HG03039 (cell line): Measurements from ENCODE around the gene ADARB2.

Experiments used
- ATAC-seq: cut with Tn5 transposase; IDR thresholded peaks from one replicate; pipeline ENCODE4 v1.9.1; 2021; ENCODE audit warnings: mild to moderate bottlenecking, moderate library complexity; ENCODE audit not compliant: unreplicated experiment

The ADARB2 gene

DNA sequence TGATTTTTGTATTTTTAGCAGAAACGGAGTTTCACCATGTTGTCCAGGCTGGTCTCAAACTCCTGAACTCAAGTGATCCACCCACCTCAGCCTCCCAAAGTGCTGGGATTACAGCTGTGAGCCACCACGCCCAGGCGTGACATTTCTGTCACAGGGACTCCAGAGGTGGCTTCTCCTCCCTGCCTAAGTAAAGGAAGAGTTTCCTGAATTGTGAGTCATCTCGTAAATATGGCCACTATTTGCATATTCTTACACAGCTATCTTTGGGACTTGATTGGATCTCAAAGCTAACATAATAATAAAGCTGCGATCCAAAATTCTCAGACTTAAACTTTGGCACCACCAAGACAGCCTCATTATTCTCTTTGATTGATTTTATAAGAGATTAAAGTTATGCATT is 50.1 kb downstream of the ADARB2 start:
- no peak for ATAC-seq

DNA sequence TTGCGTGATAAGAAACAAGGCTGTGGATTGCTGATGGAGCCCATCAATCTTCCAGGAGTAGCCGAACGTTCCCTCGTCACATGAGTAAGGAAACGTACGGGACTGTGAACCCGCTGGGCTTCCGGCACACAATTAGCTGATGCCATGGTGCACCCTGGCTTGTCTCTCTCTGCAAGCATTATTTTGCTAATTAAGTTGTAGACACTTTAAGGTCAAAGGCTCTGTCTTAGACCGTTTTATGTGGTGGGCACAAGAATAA is 50.9 kb downstream of the ADARB2 start:
- ATAC-seq: no peak

DNA sequence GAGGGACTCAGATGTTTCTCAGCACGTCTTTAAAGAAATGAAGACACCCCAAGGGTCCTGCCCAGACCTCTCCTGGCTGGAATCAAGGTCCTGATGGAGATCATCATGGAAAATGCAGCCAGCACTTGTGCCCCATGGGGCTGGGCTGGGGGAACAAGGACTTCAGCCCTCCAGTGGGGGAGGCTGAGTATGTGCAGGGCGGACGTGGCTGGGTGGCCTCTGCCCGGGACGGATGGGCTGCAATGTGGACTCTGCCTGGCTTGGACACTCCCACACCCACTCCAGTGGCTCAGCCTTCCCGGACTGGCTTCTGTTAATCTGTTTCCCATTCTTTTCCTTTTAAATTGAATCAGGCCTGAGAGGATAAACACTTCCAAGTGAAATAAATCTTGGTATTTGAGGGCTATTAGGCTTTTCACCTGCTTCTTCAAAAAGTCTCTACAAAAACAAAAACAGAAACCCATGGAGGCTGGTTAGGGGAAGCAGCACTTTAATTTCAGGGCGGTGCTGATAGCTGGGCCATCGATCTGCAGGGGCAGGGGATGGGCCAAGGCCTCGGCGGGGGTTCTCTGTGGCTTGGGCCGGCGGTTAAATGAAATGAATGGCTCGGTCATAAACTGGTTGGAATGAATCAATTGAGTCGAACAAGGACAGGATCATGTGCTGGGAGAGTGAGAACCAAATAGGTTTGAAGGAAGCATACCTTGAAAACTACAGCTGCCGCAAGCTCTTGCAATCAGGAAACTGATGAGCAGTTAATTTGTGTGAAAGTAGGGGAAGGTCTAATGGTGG is 51.4 kb downstream of the ADARB2 start:
- no peak for ATAC-seq

DNA sequence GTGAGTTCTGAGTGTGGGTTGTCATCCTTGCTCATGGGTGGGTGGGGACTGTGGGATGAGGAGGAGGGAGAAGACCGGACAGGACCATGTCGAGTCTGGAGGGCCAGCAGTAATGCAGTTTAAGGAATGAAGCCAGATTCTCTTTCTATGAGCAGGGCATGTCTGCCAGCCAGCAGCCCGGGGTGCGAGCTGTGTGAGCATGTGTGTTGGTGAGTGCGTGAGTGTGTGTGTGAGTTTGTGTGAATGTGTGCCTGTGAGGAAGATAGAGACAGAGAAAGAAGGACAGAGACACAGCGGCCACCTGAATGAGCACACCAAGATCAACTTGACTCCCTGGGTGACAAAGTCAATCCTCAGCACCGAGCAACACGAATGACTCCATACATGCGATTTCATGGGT is 52.3 kb downstream of the ADARB2 start:
- ATAC-seq: no peak

DNA sequence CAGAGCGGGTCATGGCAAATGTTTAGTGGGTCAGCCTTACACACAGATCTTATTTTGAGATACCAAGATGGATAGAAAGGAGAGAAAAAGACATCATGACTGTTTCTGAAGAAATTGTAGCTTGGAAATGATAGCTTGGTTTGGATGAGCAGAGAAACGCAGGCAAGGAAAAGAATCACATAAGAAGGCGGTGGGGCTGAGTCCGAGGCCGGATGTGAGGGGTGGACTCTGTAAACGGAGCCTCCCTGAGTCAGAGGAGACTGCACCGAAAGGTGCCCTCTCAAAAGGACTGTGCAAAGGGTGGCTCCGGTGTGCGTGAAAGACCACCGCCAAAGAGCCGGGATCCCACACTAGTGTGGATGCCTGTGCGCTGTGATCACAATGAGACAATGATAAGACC is 53.7 kb downstream of the ADARB2 start:
- no peak for ATAC-seq

DNA sequence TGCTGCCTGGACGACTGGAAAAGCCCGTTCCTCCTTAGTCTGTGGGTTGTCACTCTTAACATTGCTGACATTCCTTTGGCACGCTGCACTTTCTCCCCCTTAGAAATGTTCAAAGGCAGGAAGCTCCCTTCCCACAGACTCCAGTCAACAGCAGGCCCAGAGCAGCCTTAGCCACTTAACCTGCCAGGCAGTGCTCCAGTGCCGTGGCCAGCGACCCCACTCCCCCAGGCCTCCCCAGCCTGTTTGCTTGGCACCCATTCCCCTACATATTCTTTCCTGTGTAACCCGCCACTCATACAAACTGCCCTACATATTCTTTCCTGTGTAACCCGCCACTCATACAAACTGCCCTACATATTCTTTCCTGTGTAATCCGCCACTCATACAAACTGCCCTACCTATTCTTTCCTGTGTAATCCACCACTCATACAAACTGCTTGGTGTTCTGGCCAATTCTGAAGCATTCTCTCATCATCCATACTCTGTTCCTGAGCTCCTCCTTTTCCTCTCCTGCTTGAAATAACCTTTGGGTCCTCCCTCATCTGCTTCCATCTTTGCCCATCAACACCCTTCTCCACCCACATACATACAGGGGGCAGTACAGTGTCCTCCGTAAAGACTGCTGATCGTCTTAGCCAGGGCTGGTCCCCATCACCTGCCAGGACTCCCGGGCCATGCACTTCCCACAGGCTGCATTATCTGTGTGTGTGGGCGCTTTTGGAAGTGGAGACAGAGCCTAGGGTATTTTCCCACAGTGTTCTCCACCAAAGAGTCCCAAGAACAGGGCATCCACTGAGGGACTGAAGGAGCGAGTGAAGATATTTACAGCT is 57.3 kb downstream of the ADARB2 start:
- ATAC-seq: no peak

DNA sequence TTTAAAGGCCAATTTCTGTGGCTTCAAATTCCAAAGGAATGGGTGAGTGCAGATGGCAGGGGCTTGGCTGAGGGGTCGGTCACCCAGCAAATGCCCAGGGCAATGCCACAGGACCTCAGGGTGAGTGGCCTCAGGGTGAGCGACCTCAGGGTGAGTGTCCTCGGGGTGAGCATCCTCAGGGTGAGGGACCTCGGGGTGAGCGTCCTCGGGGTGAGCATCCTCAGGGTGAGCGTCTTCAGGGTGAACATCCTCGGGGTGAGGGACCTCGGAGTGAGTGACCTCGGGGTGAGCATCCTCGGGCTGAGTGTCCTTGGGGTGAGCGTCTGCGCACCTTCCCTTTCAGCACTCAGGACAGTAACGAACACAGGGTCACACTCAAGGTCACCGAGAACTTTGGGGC is 59.2 kb downstream of the ADARB2 start:
- no peak for ATAC-seq

DNA sequence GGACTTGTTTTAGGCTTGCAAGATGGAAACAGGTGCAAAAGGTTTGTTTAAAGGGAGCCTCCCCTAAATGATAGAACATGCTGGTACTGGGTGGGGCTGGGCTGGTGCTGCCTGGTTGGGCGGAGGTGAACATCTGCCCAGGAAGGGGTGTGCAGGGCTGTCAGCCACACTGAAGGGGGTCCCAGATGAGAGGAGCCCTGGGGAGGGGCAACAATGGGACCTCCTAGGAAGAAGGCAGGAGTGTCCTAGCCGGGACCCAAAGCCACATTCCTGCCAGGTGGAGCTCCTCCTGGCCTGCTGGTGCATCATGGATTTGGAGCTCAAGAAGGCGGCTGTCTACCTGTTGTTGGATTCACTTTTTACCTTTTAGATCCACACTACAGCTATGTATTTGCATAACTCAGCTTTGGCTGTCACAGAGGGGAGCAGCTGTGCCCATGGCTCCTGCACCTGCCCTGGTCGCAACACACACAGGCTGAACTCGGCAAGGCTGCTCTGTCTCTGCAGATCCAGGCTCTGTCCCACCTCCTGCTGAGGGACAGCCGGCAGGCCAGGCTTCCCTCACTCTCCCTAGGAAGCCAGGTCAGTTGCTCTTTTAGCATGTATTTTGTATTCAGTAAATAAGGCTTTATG is 59.9 kb downstream of the ADARB2 start:
- ATAC-seq: no peak

DNA sequence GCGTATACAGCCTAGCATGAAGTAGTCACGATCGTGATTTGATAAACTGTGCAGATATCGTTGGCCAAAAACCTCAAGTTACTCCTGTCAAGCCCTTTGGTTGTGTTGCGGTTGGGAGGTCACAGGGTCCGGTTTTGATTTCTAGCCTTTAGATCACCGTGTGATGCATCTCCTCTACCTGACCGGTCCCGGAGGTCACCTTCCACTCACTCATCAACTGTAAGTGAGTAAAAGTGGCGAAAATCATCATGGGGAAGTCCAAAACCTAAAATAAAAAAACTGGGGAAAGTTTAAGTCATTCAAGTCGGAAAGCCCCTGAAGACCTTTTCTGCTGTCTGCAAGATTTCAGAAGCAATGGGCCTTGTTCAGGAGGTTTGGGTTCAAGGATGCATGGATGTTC is 62.8 kb downstream of the ADARB2 start:
- peak; percentile 55 for ATAC-seq

DNA sequence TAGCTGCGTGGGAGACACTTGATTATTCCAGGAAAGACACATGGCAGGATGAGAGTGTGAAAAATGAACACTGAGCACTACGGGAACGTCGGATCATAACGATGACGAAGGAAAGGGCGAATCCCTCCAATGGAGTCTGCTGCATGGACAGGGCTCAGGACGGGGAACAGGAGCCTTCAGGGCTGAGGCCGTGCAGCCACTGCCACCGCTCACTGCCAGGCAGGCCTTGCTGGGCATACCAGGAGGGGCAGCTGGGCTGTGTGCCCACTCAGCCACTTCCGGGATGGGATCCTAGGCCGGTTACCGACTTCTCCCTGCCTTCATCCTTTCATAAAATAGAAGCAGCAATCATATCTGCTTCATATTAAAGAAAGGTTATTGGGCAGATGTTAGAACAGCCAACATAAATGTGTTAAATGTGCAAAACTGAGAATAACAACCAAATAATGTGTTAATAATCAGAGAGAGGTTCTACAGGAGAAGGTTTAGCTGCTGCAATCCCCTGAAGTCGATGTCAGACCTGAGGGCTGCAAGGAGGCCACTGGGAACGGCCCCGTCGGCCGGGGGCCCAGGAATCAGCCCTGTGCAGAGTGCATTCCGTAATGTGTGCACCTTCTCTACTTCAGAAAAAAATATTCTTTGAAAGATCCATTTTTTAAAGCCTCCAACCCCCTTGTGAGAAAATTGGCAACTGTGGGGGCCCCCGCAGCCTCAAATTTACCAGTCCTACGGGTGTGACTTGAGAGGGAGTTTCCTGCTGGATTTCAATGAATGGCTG is 63.6 kb downstream of the ADARB2 start:
- no peak for ATAC-seq

DNA sequence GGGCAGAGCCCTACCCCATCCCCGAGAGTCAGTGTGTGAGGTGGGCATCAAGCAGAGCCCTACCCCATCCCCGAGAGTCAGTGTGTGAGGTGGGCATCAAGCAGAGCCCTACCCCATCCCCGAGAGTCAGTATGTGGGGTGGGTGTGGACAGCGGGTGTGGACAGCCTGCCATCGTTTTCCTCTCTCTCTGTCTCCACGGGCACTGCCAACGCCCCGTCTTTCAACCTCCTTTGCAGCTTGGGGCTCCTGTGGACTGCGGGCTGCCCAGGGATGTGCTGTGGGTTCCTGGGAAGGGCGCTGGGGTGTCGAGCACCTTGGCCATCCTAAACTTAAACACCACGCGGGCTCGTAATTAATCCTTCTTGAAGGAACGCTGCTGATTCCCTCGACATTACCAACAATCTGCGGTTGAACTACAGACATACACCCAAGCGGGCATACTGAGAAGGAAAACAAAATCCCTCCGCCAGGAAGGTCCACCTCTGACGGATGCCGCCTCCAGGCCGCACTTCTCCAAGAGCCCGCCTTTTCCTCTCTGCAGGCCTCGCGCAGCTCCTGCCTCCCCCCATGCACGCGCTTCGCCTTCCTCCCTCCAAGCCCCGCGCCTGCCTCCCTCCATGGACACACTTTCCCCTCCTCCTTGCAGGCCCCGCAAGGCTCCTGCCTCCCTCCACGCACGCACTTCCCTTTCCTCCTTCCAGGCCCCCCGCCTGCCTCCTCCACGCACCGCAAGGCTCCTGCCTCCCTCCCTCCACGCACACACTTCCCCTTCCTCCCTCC is 65.1 kb downstream of the ADARB2 start:
- no peak for ATAC-seq

DNA sequence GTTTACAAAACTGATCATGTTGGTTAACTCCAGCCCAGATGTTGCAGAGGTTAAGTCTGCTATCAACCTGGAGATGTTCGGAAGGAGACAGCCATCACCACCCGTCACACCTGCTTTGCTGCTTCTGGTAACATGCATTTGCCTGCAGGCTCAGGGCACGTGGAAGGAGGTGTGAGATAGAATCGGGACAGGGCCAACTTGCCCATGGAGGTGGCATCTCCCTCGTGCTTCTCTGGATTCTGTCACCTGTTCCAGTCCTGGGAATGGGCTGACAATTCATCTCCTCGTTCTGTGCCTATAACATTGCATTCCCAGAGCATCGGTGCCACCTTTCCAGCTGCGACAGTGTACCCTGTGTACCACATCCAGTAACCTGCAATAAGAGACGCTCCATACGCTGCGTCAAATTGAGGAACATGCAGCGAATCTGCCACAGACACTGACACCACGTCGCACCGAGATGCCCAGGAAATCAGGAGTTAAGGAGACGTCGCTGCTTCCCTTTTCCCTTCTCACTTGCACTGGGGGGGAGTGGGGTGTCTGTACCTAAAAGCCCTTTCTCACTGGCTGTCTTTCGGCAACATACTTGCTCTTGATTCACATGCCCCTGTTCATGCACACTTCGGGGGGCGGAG is 65.8 kb downstream of the ADARB2 start:
- ATAC-seq: no peak

DNA sequence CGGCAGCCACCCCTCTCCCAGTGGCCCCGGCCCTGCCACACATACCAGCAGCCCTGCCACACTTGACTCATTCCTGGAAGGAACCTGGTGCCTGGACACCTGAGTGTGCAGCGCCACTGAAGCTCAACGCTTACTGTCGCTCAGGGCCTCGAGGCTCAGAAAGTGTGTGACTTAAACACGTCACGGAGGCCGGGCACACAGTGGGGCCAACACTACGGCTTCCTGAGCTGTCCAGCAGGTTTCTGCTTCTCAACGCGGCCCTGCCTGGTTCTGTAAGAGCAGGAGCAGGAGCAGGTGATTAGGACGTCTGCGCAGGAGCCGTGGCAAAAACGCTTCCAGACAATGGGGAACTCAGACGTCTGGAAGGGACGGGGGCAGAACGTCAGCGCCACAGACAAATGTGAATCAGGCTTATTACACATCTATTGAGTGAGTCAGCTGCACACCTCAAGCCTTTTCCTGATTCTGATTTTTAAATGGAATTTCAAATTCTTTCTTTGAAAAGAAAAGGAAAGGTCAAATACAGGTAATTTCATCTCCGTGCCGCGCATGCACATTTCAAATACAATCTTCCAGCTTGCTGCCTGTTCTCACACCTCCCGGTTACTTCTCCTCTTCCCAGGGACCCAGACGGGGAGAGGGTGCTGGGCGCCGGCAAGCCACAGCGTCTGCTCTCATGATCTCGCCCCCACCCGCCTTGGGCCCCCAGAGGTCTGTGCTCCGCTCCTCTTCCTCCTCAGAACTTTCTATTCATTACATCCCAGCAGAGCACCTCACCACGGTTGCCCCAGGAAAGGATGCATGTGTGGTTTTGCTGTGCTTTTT is 66.6 kb downstream of the ADARB2 start:
- no peak for ATAC-seq

DNA sequence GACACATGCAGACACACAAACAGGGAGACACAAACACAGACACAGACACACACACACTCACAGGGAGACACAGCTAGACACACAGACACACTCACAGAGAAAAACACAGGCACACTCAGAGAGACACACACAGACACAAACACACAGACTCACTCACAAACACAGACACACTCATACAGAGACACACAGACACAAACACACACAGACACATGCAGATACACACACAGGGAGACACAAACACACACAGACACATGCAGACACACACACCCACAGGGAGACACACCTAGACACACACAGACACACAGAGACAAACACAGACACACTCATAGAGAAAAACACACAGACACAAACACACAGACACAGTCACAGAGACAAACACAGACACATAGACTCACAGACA is 67.9 kb downstream of the ADARB2 start:
- no peak for ATAC-seq

DNA sequence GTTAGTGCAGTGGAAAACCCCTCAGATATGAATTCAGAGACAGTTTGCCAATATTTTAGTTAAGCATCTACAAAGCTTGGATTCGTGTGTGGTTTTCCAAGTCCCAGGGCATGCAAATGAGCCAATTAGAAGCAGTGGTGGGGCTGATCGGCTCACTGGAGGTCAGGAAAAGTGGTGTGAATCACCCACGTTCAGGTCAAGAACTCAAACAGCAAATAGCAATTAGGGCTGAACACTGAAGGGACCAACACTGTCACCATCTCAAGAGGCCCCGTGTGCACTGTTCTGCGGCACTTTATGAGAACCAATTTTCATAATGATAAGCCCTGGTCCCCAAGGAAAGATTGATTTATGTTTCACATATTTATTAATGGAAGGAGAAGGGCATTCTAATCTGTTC is 68.9 kb downstream of the ADARB2 start:
- no peak for ATAC-seq

DNA sequence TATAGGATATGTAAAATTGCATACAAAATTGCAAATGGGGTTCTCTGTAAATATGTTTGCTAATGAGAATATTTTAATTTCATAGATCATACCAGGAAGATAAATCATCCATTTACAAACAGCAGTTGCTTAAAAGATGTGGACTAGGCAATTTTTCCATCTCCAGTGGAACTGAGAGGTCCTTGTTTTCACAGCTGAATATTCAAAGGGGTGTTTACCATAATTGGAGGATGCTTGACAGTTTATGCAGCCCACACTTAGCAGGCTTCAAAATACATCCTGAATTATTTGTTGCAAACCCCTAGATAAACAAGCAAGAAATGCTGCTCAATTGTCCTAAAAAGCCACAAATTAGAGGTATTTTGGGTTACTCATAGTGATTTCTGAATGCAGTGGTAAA is 69.9 kb downstream of the ADARB2 start:
- ATAC-seq: no peak

DNA sequence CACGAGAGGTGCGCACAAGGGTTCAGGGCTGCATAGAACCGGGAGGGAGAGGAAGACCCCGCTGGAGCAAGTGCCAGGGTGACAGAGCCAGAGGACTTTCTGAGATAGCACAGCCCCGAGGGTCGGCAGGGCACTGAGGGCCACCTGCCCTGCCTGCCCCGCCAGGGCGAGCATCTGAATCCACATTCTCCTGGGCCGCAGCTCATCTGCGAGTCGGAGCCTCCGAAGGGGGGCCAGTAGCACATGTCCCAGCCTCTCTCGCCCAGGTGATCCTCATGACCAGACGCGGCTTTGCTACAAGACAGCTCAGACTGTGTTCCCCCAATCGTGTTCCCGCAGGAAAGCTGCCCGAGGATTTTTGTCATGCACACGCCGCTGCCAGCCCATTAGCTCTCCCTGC is 71.2 kb downstream of the ADARB2 start:
- no peak for ATAC-seq

DNA sequence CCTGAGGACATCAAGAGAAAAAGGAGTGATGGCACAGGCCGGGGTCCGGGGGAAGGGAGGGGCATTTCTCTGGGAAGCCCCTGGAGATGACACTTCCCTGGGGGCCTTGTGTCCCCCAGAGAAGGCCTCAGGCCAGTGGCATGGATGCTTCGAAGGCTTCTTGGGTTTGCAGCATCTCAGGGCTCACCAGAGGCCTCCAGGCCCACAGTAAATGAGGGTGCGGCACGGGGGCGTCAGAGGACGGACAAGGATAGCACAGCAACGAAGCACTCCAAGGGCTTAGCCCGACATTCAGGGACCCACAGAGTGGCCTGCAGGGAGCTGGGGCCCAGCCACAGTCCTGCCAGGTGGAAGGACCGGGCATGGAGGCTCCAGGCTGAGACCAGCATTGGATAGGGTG is 71.6 kb downstream of the ADARB2 start:
- ATAC-seq: no peak

DNA sequence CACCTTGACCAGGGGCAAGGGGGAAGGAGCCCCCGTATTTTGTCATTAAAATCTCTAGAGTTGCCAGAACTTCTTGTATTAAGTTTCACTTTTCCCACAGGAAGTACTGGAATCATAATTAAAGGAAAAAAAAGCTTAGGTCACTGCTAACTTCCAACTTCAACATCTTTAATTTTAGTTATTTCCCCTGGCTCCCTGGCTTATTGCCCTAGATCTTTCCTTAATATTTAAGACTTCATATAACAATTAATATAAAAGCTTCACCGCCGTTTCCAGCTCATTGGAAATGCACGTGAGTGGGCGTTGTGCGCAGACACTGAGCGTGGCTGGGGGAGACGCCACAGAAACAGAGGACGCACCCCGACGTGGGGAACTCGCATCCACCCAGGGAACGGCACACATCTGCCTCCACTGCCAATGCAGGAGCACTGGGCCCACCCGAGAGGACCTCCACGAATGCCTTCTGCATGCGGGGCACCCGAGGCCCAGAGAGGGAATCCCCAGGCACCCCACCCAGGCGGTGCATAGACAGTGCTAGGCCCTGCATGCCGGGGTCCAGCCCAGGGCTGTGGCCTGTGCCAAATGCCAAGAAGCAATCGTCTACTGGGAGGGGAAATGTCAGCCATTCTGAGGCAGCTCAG is 72.2 kb downstream of the ADARB2 start:
- no peak for ATAC-seq
